Superior temporal gyrus (tissue), 1 donor: ENCODE results near the gene POLRMT.
"Not testable (repeated sequence)": the region's sequence is repeated elsewhere in the genome, so short reads cannot be mapped to it uniquely, and the experiment has no call there.

ENCODE experiments used
- DNase-seq: peaks from one replicate; pipeline ENCODE4 v3.0.0-alpha.2; 2016; ENCODE audit errors: extremely low spot score

POLRMT gene

DNA sequence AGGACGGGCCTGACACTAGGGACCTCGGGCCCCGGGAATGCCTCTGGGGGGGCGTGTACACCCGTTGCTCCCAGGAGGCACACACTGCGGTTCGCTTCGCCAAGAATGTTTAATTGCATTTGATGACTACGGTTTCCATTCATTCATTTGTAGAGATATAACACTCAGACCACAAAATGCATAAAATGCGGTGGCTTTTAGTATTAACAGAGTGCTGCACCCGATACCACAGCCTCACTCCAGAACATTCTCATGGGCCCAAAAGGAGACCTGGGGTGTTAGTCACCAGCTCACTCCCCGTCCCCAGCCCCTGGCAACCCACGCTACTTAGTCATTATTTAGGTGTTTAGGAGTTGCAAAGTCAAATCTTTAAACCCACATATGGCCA is 21.9 kb downstream of the POLRMT start:
- peak; percentile 10 for DNase-seq

DNA sequence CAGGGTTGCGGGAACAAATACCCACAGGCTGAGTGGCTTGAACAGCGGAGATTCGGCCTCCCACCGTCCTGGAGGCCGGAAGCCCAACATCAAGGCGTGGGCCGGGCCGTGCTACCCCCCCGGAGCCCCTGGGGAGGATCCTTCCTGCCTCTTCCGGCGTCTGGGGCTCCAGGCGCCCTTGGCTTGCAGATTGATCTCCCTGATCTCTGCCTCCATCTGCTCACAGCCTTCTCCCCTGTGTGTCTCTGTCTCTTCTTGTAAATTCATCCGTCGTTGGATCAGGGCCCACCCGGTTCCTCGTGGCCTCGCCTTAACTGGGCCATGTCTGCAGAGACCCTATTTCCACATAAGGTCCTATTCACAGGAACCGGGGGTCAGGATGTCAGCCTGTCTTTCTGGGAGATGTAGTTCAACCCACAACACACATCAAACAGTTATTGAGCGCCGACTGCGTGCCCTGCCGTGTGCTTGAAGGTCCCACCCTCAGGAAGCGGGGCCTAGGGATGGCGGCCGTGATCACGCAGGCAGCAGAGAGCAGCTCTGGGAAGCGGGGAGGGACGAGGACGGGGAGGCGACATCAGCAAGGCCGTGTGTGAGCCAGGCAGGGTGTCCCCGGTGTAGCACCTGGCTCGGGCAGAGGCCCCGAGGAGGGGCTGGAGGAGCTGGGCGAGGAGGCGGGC is 22.4 kb downstream of the POLRMT start:
- DNase-seq = no peak

DNA sequence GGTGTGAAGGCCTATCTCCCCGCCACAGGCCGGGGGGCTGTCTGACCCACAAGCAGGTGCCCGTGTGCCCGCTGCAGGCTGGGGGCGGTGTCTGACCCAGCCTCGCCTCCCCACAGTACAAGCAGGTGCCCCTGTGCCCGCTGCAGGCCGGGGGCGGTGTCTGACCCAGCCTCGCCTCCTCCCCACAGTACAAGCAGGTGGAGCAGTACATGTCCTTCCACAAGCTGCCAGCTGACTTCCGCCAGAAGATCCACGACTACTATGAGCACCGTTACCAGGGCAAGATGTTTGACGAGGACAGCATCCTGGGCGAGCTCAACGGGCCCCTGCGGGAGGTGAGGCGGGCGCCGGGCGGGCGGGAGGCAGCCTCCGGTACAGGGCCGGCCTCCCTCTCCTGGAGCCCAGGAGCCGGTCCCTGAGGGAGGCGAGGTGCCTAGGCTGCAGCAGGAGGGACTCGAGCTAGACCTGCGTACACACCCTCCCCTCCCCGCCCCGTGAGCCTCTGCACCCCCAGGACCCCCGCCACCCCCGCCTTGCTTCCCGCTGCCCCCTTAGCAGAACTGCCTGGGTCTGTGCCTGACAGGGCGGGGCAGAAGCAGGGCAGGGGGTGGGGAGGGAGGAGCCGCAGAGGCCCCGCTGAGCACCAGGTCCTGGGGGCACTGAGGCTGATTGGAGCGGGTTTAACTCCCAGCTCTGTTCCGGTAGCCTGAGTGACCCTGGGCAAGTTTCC is 23.1 kb downstream of the POLRMT start:
- no peak for DNase-seq

DNA sequence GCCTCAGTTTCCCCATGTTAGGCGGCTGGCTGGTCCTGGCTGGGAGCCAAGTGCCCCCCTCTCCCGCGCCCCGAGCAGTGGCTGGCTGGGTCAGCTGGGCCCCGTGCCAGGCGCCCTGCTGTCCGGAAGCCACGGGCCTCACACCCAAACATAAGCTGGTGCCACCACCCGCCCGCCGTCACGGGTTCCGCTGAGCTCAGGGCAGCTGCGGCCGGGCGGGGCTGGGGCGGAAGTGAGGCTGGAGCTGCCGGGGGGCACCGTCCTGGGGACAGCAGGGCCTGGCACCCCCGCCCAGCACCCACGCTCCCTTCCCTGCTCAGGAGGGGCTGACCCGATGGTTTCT is 24.4 kb downstream of the POLRMT start:
- peak; percentile 78 for DNase-seq

DNA sequence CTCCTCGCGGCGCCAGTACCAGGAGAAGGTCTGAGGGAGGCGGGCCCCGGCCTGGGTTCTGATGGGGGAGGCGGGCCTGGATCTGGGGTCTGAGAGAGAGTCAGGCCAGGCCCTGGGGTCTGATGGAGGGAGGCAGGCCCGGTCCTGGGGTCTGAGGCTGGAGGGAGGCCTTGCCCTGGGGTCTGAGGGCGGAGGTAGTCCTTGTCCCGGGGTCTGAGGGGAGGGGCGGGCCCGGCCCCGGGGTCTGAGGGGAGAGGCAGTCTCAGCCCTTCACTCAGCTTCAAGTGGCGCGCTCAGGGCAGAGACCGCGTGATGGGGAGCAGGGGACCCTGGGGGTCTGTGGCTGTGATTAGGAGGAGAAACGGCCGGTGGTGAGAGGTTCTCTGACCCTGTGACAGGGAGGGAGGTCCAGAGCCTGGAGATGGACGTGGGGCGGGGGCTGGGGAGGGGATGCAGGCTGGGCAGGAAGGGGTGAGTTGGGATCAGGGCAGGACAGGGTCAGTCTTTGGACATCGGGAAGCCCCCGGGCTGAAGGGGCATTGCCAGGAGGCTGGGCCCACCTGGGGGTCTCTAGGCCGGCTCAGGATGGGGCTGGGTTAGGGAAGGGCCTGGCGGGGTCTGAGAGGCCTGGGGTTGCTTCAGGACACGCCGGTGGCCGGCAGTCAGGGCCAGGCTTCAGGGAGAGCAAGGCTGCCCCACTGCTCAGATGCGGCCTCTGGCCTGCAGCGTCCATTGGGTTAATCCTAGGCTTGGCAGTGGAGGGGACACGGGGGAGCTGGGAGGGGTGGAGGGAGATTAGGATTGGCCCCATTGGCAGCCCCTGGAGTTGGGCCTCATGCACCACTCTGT is 25.0 kb downstream of the POLRMT start:
- no peak for DNase-seq

DNA sequence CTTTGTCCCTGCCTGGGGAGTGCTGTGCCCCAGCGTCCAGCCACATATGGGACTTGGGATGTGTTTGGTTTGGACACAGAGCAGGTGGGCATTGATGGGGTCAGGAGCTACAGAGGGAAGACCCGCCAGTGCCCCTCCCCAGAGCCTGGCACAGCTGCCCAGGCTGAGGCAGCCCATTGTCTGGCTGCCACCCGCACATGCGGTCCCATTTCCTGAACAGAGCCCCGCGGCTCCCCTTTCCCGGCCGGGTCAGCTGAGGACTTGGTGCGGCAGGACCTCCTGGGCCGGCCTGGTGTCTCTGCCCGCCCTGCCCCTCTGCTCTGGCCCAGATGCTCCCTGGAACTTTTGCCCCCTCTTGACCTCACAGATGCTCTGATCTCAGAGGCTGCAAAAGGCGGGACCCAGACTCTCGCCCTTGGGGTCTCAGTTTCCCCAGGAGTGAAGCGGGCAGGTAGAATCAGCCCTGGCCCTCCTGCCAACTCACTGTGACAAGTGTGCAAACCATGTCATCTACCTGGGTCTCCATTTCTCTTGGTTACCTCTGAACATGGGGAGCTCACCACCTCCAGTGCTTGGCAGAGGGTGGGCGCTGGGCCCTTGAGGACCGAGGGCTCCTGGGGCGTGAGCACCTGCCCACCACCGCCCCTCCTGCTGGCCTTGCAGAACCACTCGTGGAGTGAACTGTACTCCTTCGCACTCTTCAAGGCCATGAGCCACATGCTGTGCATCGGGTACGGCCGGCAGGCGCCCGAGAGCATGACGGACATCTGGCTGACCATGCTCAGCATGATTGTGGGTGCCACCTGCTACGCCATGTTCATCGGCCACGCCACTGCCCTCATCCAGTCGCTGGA is 25.8 kb downstream of the POLRMT start:
- peak; percentile 12 for DNase-seq

DNA sequence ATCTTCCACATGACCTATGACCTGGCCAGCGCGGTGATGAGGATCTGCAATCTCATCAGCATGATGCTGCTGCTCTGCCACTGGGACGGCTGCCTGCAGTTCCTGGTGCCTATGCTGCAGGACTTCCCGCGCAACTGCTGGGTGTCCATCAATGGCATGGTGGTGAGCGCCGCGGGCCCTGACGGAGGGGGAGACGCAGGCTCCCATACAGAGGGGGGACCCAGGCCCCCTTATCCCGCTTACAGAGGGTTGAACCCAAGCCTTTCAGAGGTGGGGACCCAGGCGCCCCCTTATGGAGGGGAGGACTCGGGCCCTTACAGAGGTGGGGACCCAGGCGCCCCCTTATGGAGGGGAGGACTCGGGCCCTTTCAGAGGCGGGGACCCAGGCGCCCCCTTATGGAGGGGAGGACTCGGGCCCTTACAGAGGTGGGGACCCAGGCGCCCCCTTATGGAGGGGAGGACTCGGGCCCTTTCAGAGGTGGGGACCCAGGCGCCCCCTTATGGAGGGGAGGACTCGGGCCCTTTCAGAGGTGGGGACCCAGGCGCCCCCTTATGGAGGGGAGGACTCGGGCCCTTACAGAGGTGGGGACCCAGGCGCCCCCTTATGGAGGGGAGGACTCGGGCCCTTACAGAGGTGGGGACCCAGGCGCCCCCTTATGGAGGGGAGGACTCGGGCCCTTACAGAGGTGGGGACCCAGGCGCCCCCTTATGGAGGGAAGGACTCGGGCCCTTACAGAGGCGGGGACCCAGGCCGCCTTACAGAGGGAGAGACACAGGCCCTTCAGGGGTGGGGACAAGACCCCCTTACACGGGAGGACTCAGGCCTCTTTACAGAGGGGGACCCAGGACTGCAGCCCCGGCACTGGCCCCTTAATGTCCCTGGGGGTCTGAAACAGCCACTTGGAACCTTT is 28.0 kb downstream of the POLRMT start:
- not testable (repeated sequence) for DNase-seq

DNA sequence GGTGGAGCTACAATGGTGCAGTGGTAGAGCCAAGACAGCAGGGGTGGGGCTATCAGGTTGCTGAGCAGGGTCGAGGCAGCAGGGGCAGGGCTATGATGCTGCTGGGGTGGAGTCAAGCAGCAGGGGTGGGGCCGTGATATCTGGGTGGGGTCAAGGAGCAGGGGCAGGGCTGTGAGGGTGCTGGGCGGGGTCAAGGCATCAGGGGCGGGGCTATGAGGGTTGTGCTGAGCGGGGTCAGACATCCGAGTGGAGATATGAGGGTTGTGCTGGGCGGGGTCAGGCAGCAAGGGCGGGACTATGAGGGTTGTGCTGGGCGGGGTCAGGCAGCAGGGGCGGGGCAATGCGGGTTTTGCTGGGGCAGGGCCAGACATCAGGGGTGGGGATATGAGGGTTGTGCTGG is 29.0 kb downstream of the POLRMT start:
- DNase-seq = no peak

DNA sequence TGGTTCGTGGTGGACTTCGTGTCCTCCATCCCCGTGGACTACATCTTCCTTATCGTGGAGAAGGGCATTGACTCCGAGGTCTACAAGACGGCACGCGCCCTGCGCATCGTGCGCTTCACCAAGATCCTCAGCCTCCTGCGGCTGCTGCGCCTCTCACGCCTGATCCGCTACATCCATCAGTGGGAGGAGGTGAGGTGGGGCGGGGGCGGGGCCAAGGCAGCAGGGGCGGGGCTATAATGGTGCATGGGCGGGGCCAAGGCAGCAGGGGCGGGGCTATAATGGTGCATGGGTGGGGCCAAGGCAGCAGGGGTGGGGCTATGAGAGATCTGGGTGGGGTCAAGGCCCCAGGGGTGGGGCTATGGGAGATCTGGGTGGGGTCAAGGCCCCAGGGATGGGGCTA is 29.6 kb downstream of the POLRMT start:
- DNase-seq = not testable (repeated sequence)

DNA sequence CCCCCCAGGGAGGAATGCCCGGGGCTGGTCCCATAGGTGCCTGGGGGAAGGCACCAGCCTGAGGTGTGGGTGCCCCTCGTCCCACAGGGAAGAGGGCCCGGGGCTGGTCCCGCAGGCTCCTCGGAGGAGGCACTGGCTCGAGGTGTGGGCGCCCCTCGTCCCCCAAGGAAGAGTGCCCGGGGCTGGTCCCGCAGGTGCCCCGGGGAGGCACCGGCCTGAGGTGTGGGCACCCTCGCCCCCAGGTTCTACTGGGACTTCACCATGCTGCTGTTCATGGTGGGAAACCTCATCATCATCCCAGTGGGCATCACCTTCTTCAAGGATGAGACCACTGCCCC is 30.1 kb downstream of the POLRMT start:
- DNase-seq = not testable (repeated sequence)

DNA sequence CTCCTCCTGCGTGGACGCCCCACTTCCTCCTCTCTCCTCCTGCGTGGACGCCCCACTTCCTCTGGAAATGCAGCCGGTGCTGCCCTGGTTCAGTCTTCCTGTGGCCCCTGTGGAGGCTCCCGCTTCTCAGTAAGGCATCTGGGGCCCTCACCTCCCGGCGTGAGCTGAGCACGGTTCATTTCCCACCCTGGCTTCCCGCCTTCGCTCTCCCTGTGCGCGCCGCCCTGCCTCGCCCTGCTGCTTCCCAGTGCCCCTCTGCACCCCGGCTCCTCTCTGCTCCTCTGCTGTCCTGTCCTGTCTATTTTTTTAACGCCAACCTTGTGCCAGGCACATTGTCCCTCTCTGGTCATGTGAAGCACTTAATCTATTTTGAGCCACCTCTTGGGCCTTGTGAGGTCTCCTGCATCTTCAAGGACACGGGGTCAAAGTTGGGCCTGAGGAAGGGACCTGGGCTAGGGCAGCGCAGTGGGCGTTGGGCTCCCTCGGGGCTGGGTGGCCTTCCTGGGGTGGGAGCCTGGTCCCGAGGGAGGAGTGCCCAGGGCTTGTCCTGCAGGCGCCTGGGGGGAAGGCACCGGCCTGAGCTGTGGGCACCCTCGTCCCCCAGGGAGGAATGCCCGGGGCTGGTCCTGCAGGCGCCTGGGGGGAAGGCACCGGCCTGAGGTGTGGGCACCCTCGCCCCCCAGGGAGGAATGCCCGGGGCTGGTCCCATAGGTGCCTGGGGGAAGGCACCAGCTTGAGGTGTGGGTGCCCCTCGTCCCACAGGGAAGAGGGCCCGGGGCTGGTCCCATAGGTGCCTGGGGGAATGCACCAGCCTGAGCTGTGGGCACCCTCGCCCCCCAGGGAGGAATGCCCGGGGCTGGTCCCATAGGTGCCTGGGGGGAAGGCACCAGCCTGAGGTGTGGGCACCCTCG is 30.7 kb downstream of the POLRMT start:
- DNase-seq = no peak

DNA sequence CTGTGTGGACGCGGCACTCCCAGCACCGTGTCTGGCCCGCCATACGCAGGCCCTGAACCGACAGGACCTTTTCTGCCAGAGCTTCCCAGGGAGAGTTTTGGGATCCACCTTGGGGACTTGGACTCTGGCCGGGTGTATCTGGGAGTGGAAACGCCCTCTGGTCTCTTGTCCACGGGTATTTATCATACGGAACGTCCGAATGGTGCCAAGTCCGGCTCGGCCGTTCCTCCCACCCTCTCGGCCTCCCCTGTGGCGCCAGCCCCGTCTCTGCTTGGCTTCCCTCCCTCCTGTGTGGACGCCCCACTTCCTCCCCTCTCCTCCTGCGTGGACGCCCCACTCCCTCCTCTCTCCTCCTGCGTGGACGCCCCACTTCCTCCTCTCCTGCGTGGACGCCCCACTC is 31.5 kb downstream of the POLRMT start:
- no peak for DNase-seq

DNA sequence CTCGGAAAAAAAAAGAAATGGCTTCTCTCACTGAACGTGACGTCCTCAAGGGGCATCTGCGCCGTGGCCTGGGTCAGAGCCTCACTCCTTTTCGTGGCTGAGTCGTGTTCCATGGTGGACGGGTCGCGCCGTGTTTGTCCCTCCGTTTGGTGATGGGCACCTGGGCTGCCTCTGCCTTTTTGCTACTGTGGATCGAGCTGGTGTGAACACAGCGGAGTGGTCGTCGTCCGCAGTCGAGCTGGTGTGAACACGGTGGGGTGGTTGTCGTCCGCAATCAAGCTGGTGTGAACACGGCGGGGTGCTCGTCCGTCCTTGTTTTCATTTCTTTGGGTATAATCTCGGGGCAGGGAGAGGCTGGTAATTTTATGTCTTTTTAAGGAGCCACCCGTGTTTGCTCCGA is 32.0 kb downstream of the POLRMT start:
- no peak for DNase-seq

DNA sequence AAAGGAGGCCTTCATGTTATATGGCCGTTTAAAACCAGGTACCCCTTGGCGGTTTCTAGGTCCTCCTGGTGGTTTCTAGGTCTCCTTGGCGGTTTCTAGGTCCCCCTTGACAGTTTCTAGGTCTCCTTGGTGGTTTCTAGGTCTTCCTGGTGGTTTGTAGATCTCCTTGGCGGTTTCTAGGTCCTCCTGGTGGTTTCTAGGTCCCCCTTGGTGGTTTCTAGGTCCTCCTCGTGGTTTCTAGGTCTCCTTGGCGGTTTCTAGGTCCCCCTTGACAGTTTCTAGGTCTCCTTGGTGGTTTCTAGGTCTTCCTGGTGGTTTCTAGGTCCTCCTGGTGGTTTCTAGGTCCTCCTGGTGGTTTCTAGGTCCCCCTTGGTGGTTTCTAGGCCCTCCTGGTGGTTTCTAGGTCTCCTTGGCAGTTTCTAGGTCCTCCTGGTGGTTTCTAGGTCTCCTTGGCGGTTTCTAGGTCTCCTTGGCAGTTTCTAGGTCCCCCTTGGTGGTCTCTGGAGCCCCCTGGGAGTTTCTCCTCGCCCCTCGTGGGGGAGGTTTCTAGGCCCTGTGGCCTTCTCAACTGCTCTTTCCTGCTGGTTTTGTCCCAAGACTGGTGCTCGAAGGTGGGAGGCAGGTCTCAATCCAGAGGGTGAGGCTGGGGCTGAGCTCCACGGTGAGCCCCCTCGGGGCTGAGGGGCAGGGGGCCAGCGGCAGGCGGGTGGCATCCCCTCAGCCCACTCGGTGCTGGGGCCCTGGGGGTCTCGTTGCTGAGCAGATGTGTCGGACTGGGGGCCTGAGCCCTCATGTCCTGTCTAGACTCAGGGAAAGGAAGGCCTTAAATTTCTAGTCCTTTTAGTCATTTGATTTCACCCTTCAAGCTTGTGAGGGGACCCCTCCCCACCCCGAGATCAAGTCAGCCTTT is 35.7 kb downstream of the POLRMT start:
- DNase-seq = no peak

DNA sequence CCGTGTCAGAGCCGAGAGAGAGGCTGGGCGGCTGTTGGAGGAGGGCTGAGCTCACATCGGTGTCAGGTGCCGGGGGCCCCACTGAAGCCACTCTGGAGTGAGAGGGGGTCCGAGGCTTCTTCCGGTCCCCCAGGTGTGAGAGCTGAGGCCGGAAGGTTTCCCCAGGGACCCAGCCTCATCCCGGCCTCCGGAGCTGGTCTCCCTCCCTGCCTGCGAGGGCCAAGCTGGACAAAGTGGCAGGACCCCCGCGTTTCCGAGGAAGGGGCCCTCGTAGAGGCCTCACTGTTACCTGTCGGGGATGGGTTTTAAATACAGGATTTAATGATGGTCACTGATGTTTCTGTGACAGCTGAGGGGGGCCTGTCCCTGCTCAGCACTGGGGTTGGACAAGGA is 37.1 kb downstream of the POLRMT start:
- DNase-seq = no peak

DNA sequence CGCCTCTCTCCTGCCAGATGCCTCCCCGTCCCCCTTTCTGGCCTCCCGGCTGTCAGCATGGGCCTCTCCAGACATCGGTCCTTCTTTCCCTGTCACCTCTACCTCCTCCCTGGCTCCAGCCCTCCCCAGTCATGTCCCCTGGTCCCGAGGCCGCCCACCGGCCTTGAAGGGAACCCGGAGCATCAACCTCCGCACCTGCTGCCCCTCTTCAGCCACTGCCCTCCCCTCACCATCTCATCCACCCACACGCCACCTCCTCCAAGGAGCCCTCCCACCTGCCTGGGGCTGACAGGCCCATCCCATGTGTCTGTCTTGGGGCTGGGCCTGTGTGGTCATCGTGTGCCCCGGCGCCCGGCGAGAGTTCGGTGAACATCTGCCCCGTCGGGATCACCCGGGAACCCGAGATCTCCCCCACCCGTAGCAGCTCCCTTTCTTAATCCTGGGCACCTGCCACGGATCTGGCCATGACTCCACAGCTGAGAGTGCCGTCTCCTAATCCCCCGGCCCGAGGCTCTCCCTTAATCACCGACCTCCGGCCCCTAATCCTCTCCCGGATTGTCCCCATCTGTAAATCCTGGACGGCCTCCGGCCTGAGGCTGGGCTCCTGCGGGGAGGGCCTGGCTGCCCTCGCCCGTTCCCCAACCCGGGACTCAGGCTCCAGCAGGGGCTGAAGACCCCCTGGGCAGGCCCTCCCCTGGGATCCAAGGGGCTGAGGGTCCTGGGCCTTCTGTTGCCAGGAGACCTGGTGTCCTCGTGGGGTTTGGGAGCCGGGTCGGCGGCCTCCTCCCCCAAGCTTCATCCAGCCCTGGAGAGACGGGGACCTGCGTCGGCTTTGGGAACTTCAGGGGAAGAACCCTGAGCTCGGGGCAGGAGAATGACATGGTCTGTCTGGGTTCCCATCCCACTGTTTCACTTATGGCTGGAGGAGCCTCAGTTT is 37.7 kb downstream of the POLRMT start:
- no peak for DNase-seq

DNA sequence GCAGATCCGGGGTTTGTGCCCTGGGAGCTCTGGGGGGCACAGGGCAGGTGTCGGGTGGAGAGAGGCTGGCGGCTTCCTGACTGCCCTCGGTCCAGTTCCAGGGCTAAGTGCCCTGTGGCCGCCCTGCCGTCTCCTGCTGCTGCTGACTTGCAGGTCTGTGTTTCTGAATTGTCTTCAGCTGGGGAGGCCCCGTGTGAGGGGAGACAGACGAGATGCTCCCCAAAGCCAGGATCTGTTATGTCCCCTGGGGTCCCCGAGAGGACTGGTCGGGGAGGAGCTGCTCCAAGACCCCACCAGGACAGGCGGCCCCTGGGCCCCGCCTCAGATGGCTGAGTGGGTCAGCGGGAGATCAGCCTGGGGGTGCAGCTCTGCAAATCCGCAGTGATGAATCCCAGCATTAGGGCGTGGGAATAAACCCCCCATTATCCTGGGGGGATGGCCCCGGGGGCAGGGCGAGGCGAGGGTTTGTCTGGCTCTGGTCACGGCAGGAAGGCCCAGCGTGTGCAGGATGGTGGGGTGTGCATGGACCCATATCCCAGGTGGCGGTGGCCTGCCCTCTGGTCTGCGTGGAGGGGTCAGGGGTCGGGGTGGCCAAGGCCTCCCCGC is 39.0 kb downstream of the POLRMT start:
- DNase-seq = no peak
